Measurements from ENCODE around the gene RPL13A.

The RPL13A gene

GRCh38 chr19:49497789-49498103, 10.3 kb downstream of the RPL13A start:
- H3K36me3 ChIP-seq (ENCODE audit: insufficient read depth, low read length) = peaks cover 23% of the 10 kb centered on the region; the same call in 1 of the 2 replicates
- H3F3A ChIP-seq (ENCODE audit: low read depth) = peaks cover 10% of the 10 kb centered on the region
- H3K79me2 ChIP-seq (ENCODE audit: insufficient read depth, low read length) = peaks cover 45% of the 10 kb centered on the region
- peak overlapping the region; percentile 96 for H3K4me3 ChIP-seq (ENCODE audit: low read length, poor library complexity, severe bottlenecking)
- peaks cover 7% of the 10 kb centered on the region for H3K27me3 ChIP-seq (ENCODE audit: insufficient read depth, low read length, poor library complexity, severe bottlenecking)
- H2AFZ ChIP-seq (ENCODE audit: low read length) = no peak overlapping the region
- peak overlapping the region; percentile 100 for H3K9ac ChIP-seq (ENCODE audit: low read depth, low read length, poor library complexity, severe bottlenecking)
- no peaks in the 10 kb centered on the region for H3K9me3 ChIP-seq (ENCODE audit: insufficient read depth, low read depth, low read length)
- H3K4me1 ChIP-seq (ENCODE audit: insufficient read depth, low read length, poor library complexity, severe bottlenecking) = peaks cover 46% of the 10 kb centered on the region
- no peaks in the 10 kb centered on the region for H3K9me2 ChIP-seq (replicated peaks; ENCODE audit: low read depth, low read length)
- peak overlapping the region; percentile 96 for H3K4me2 ChIP-seq (ENCODE audit: low read depth, low read length, poor library complexity, severe bottlenecking)
- peaks cover 47% of the 10 kb centered on the region for H4K20me1 ChIP-seq (ENCODE audit: insufficient read depth, low read length, poor library complexity, severe bottlenecking)
- TF ChIP-seq EZH2phosphoT487 (IDR thresholded peaks at IDR 0.05; ENCODE audit: borderline replicate concordance) (no peak), CTCF (conservative IDR thresholded peaks at IDR 0.05; ENCODE audit: low read length) (no peak)

GRCh38 chr19:49498475-49498874, 11.1 kb downstream of the RPL13A start:
- H3K9me2 ChIP-seq (replicated peaks; ENCODE audit: low read depth, low read length) = no peaks in the 10 kb centered on the region
- H3K79me2 ChIP-seq (ENCODE audit: insufficient read depth, low read length) = peaks cover 44% of the 10 kb centered on the region
- H3K4me1 ChIP-seq (ENCODE audit: insufficient read depth, low read length, poor library complexity, severe bottlenecking) = peaks cover 47% of the 10 kb centered on the region
- H4K20me1 ChIP-seq (ENCODE audit: insufficient read depth, low read length, poor library complexity, severe bottlenecking) = peaks cover 43% of the 10 kb centered on the region
- no peak overlapping the region for H2AFZ ChIP-seq (ENCODE audit: low read length)
- H3K4me3 ChIP-seq (ENCODE audit: low read length, poor library complexity, severe bottlenecking) = peak overlapping the region; percentile 96
- peak overlapping the region; percentile 100 for H3K9ac ChIP-seq (ENCODE audit: low read depth, low read length, poor library complexity, severe bottlenecking)
- no peak for TF ChIP-seq EZH2phosphoT487 (IDR thresholded peaks at IDR 0.05; ENCODE audit: borderline replicate concordance)
- TF ChIP-seq CTCF (conservative IDR thresholded peaks at IDR 0.05; ENCODE audit: low read length) = no peak
- H3F3A ChIP-seq (ENCODE audit: low read depth) = peaks cover 5% of the 10 kb centered on the region
- H3K27me3 ChIP-seq (ENCODE audit: insufficient read depth, low read length, poor library complexity, severe bottlenecking) = peaks cover 7% of the 10 kb centered on the region
- peak overlapping the region; percentile 96 for H3K4me2 ChIP-seq (ENCODE audit: low read depth, low read length, poor library complexity, severe bottlenecking)
- no peaks in the 10 kb centered on the region for H3K9me3 ChIP-seq (ENCODE audit: insufficient read depth, low read depth, low read length)
- H3K36me3 ChIP-seq (ENCODE audit: insufficient read depth, low read length) = peaks cover 19% of the 10 kb centered on the region; the same call in 1 of the 2 replicates

- no peak overlapping the region for H2AFZ ChIP-seq (ENCODE audit: low read length)
- peaks cover 19% of the 10 kb centered on the region; the same call in 1 of the 2 replicates for H3K36me3 ChIP-seq (ENCODE audit: insufficient read depth, low read length)
- peaks cover 7% of the 10 kb centered on the region for H3K27me3 ChIP-seq (ENCODE audit: insufficient read depth, low read length, poor library complexity, severe bottlenecking)
- peaks cover 44% of the 10 kb centered on the region for H3K79me2 ChIP-seq (ENCODE audit: insufficient read depth, low read length)
- H3K4me3 ChIP-seq (ENCODE audit: low read length, poor library complexity, severe bottlenecking) = peak overlapping the region; percentile 96
- H3K9ac ChIP-seq (ENCODE audit: low read depth, low read length, poor library complexity, severe bottlenecking) = peak overlapping the region; percentile 100
- peaks cover 43% of the 10 kb centered on the region for H4K20me1 ChIP-seq (ENCODE audit: insufficient read depth, low read length, poor library complexity, severe bottlenecking)
- TF ChIP-seq CTCF (conservative IDR thresholded peaks at IDR 0.05; ENCODE audit: low read length) = no peak
- H3K4me1 ChIP-seq (ENCODE audit: insufficient read depth, low read length, poor library complexity, severe bottlenecking) = peaks cover 47% of the 10 kb centered on the region
- H3K4me2 ChIP-seq (ENCODE audit: low read depth, low read length, poor library complexity, severe bottlenecking) = peak overlapping the region; percentile 96
- peaks cover 5% of the 10 kb centered on the region for H3F3A ChIP-seq (ENCODE audit: low read depth)
- H3K9me3 ChIP-seq (ENCODE audit: insufficient read depth, low read depth, low read length) = no peaks in the 10 kb centered on the region
- no peaks in the 10 kb centered on the region for H3K9me2 ChIP-seq (replicated peaks; ENCODE audit: low read depth, low read length)
Measured at GRCh38 chr19:49499030-49499670, 11.7 kb downstream of the RPL13A start.
